Peyer's patch (tissue), 4 donors: Measurements from ENCODE around the gene KASH5. TPM values are rescaled to one million over a fixed set of nuclear protein-coding genes. Genes with fewer than 3 reads are reported as not detected.

ENCODE experiments used
- DNase-seq, 3 donors: peaks; one replicate each; pipeline ENCODE4 v3.0.0-alpha.2; 2017 to 2019
- H3K27ac ChIP-seq, 4 donors: fragments of 200-600 bp; sonication (generic); one replicate each; pipeline ENCODE4 v1.5.1; 2016 to 2019
- H3K27me3 ChIP-seq, 2 donors: fragments of 200-600 bp; sonication (generic); one replicate each; pipeline ENCODE4 v1.5.1; 2019
- H3K36me3 ChIP-seq, 3 donors: fragments of 200-600 bp; sonication (generic); one replicate each; pipeline ENCODE4 v1.5.1; 2016 to 2019
- H3K4me1 ChIP-seq, 4 donors: fragments of 200-600 bp; sonication (generic); one replicate each; pipeline ENCODE4 v1.5.1; 2016 to 2019
- H3K4me3 ChIP-seq, 4 donors: fragments of 200-600 bp; sonication (generic); 1 replicate in 3 of 4; 2 replicates in 1 of 4; pipeline ENCODE4 v1.5.1; 2016 to 2019; ENCODE audit warnings: mild to moderate bottlenecking in 1 of 4
- H3K9me3 ChIP-seq, 4 donors: fragments of 200-600 bp; sonication (generic); one replicate each; pipeline ENCODE4 v1.5.1; 2016 to 2019; ENCODE audit warnings: mild to moderate bottlenecking in 1 of 4
- POLR2A ChIP-seq, 2 donors: fragments of 450-650 bp; IDR thresholded peaks; one replicate each; pipeline ENCODE4 v1.5.1; 2017; ENCODE audit warnings: antibody characterized with exemption in 2 of 2, mild to moderate bottlenecking in 2 of 2, moderate library complexity in 2 of 2
- total RNA-seq, 4 donors: library from RNA; depleted of rRNA; stranded (reverse); fragments of >200 nt; gene quantifications; one replicate each; pipeline ENCODE4 v1.1.0, GENCODE V29; 2016
- TF ChIP-seq, protein P1 (sequence below), 6 experiments: fragments of 450-650 bp in 4 of 6; fragments of 200-600 bp in 2 of 6; sonication (generic) in 1 of 6; IDR thresholded peaks; one replicate each; pipeline ENCODE4 v1.5.1; 2017 to 2019; ENCODE audit warnings: antibody characterized with exemption in 6 of 6, mild to moderate bottlenecking in 3 of 6, moderate library complexity in 1 of 6

KASH5 gene
- total RNA-seq, 4 donors from 2014 or later = not detected

DNA sequence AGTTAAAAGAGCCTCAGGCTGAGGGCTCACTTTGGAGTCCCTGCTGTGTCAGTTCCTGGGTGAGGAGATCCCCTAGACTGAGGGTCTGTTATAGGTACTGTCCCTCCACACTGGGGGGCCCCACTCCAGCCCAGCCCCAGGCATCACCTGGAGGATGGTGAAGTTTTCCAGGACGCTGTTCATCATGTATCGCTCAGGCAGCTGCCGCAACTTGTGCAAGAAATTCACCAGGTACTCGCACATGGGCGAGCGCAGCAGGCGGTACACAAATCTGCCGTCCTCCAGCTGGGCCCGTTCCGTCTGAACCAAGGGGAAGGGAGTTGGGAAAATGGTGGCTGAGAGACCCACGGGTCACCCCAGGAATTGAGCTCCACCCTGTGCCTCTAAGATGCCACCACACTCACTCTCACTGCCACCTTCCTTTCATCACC lies 45.7 kb upstream of the KASH5 start:
- H3K4me3 ChIP-seq = no peak overlapping the region
- DNase-seq = peak in 2 of 3 donors; percentile 34 to 45
- no peaks in the 10 kb centered on the region for H3K27me3 ChIP-seq
- peaks cover 0 to 14% (median 0%) of the 10 kb centered on the region in 3 donors for H3K36me3 ChIP-seq
- no peaks in the 10 kb centered on the region for H3K9me3 ChIP-seq
- TF ChIP-seq, protein P1, sequence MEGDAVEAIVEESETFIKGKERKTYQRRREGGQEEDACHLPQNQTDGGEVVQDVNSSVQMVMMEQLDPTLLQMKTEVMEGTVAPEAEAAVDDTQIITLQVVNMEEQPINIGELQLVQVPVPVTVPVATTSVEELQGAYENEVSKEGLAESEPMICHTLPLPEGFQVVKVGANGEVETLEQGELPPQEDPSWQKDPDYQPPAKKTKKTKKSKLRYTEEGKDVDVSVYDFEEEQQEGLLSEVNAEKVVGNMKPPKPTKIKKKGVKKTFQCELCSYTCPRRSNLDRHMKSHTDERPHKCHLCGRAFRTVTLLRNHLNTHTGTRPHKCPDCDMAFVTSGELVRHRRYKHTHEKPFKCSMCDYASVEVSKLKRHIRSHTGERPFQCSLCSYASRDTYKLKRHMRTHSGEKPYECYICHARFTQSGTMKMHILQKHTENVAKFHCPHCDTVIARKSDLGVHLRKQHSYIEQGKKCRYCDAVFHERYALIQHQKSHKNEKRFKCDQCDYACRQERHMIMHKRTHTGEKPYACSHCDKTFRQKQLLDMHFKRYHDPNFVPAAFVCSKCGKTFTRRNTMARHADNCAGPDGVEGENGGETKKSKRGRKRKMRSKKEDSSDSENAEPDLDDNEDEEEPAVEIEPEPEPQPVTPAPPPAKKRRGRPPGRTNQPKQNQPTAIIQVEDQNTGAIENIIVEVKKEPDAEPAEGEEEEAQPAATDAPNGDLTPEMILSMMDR (IDR thresholded peaks at IDR 0.05) = no peak
- no peak for TF ChIP-seq POLR2A (IDR thresholded peaks at IDR 0.05)
- H3K4me1 ChIP-seq = peaks cover 0 to 29% (median 20%) of the 10 kb centered on the region in 4 donors
- no peak overlapping the region for H3K27ac ChIP-seq

DNA sequence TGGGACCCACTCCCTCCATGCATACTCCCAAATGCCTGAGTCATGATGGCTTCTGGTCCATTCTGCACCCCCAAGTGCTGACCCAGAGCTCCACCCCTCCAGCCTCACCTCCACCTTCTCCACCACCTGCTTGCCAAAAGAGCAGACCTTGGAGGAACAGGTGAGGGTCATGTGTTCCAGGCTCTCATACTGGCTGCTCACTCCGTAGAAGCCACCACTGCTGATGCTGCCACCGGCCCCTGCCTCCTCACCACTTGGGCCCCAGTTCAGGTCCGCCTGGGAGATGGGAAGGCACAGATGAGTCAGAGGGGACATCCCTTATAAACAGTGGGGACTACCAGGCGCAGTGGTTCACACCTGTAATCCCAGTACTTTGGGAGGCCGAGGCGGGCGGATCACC lies 44.9 kb upstream of the KASH5 start:
- H3K36me3 ChIP-seq = peaks cover 0 to 16% (median 0%) of the 10 kb centered on the region in 3 donors
- peak in 2 of 3 donors; percentile 21 to 39 for DNase-seq
- no peak for TF ChIP-seq POLR2A (IDR thresholded peaks at IDR 0.05)
- TF ChIP-seq, protein P1 (IDR thresholded peaks at IDR 0.05) = no peak
- no peaks in the 10 kb centered on the region for H3K9me3 ChIP-seq
- H3K27ac ChIP-seq = no peak overlapping the region
- peaks cover 0 to 29% (median 18%) of the 10 kb centered on the region in 4 donors for H3K4me1 ChIP-seq
- no peaks in the 10 kb centered on the region for H3K27me3 ChIP-seq
- H3K4me3 ChIP-seq = no peak overlapping the region

DNA sequence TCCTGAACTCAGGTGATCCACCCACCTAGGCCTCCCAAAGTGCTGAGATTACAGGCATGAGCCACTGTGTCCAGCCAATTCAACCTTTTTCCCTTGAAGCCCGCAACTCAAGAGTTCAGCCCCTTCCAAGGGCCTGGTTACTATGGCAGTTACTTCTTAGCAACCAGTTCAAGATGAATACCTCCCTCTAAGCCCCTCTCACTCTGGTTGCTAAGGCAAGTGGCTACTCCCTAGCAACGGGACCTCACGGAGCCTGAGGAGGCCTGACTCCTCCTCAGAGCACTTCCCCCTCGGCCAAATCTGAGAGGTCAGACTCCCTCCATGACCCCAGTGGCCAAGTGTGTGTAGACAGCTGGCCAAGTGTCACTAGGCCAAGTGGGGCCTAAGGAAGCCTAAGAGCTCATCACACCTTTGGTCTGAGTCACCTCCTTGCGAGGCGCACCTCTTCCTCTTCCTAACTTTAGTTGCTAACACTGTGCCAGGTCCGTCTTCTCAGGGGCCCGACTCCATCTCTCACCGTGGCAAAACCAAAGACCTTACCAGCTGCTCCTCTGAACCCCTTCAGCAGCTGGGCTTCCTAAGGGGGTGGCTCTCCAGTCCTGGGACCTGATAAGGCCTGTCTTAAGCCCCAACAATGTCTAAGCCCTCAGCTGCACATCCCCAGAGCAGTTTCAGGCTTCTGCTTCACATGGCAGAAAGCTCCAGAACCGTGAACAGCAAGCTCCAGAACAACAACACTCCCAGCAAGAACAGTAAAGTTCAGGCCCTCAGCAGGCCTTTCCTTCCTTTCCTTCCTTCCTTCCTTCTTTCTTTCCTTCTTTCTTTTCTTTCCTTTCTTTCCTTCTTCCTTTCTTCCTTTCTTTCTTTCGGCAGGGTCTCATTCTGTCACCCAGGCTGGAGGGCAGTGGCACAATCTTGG lies 43.3 kb upstream of the KASH5 start:
- H3K36me3 ChIP-seq = peaks cover 0 to 28% (median 0%) of the 10 kb centered on the region in 3 donors
- no peaks in the 10 kb centered on the region for H3K9me3 ChIP-seq
- DNase-seq = peak in 1 of 3 donors; percentile 21

DNA sequence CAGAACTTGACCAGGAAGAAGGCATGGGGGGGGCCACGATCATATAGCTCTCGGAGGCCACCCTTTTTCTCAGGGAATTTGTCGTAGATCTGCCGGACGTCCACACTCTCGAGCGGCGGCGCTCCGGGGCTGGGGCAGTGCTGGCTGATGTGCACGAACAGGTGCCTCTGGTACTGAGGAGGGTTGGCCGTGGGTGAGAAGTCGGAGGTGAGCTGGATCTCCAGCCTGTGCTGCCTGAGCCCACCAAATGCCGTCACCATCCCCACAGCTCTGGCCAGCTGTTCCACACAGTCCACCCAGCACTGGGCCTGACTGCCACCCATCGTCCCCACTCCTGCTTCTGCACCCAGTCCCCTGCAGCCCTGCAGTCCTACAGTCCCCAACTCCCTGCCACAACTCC lies 40.9 kb upstream of the KASH5 start:
- TF ChIP-seq, protein P1 (IDR thresholded peaks at IDR 0.05) = no peak
- no peak for TF ChIP-seq POLR2A (IDR thresholded peaks at IDR 0.05)
- Histone ChIP-seq H3K4me3 (no peak overlapping the region), H3K27ac (no peak overlapping the region), H3K4me1 (no peaks in the 10 kb centered on the region), H3K27me3 (no peaks in the 10 kb centered on the region), H3K9me3 (no peaks in the 10 kb centered on the region), H3K36me3 (peaks cover 0 to 33% (median 0%) of the 10 kb centered on the region in 3 donors)
- no peak for DNase-seq

More for the DNA sequence above, 43.3 kb upstream of the KASH5 start:
- TF ChIP-seq POLR2A (IDR thresholded peaks at IDR 0.05) = no peak
- TF ChIP-seq, protein P1 (IDR thresholded peaks at IDR 0.05) = no peak
- Histone ChIP-seq H3K27me3 (no peaks in the 10 kb centered on the region), H3K4me3 (no peak overlapping the region), H3K4me1 (peaks cover 0 to 16% (median 6%) of the 10 kb centered on the region in 4 donors), H3K27ac (no peak overlapping the region)

DNA sequence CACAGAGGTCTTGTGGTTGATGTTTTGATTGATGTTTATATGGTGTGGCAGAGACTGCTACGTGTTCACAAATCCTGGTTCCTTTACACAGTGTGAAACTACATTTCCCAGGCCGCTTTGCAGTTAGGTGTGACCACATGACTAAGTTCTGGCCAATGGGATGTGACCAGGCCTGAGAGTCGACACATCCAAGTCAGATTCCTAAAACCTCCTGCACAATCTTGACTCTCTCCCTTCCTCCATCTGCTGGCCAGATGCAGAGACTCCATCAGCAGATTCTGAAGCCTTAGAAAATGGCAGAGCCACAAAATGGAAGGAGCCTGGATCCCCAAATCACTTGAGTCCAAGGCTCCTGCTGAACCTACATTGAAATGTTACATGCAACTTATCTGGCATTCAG lies 40.2 kb upstream of the KASH5 start:
- peaks cover 0 to 33% (median 0%) of the 10 kb centered on the region in 3 donors for H3K36me3 ChIP-seq
- no peak for DNase-seq

More for the DNA sequence above, 40.2 kb upstream of the KASH5 start:
- H3K4me1 ChIP-seq = no peaks in the 10 kb centered on the region
- no peak overlapping the region for H3K4me3 ChIP-seq
- no peak for TF ChIP-seq POLR2A (IDR thresholded peaks at IDR 0.05)
- TF ChIP-seq, protein P1 (IDR thresholded peaks at IDR 0.05) = no peak
- no peaks in the 10 kb centered on the region for H3K27me3 ChIP-seq
- H3K9me3 ChIP-seq = no peaks in the 10 kb centered on the region
- peak overlapping the region in 1 of 4 donors; percentile 21 for H3K27ac ChIP-seq
